Lung (tissue), 12 donors: ENCODE data around the gene ASH1L. TPM values are rescaled to one million over a fixed set of nuclear protein-coding genes. Genes with fewer than 3 reads are reported as not detected.

Experiments used
- ATAC-seq: fragments of 200-7000 bp; cut with Tn5 transposase; one replicate; pipeline ENCODE4 v1.9.1; 2020; ENCODE audit warnings: moderate number of reproducible peaks; ENCODE audit not compliant: insufficient read depth, low FRiP score
- DNase-seq, 3 donors: peaks; one replicate each; pipeline ENCODE4 v3.0.0-alpha.2; 2013 to 2017
- H3K27ac ChIP-seq, 2 donors: one replicate each; pipeline ENCODE4 v1.5.1; 2013; ENCODE audit warnings: mild to moderate bottlenecking in 2 of 2, moderate library complexity in 2 of 2, control low read depth in 1 of 2, inconsistent platforms in 1 of 2, low read depth in 1 of 2, low read length in 1 of 2
- H3K27me3 ChIP-seq, 3 donors: one replicate each; pipeline ENCODE4 v1.5.1; 2013; ENCODE audit warnings: low read length in 2 of 3; ENCODE audit not compliant: control insufficient read depth in 3 of 3, insufficient read depth in 3 of 3
- H3K36me3 ChIP-seq, 4 donors: one replicate each; pipeline ENCODE4 v1.5.1; 2013; ENCODE audit warnings: low read length in 4 of 4, mild to moderate bottlenecking in 1 of 4, moderate library complexity in 1 of 4; ENCODE audit not compliant: control insufficient read depth in 4 of 4, insufficient read depth in 4 of 4
- H3K4me1 ChIP-seq, 5 donors: one replicate each; pipeline ENCODE4 v1.5.1; 2013; ENCODE audit warnings: low read length in 5 of 5, mild to moderate bottlenecking in 2 of 5, moderate library complexity in 1 of 5; ENCODE audit not compliant: control insufficient read depth in 5 of 5, insufficient read depth in 5 of 5
- H3K4me3 ChIP-seq: one replicate; pipeline ENCODE4 v1.5.1; 2013; ENCODE audit warnings: mild to moderate bottlenecking, control low read depth, moderate library complexity
- H3K9ac ChIP-seq, 2 donors: one replicate each; pipeline ENCODE4 v1.5.1; 2013; ENCODE audit warnings: low read length in 2 of 2, control low read depth in 1 of 2; ENCODE audit not compliant: insufficient read depth in 1 of 2
- H3K9me3 ChIP-seq, 4 donors: one replicate each; pipeline ENCODE4 v1.5.1; 2013; ENCODE audit warnings: low read length in 3 of 4, mild to moderate bottlenecking in 1 of 4, moderate library complexity in 1 of 4; ENCODE audit not compliant: control insufficient read depth in 4 of 4, insufficient read depth in 3 of 4
- CTCF ChIP-seq: IDR thresholded peaks from 2 replicates; pipeline ENCODE4 v1.5.1; 2012; ENCODE audit warnings: mild to moderate bottlenecking; ENCODE audit errors: control extremely low read depth, extremely low read depth
- WGBS, 2 donors: extraction: QIAGEN DNeasy Blood & Tissue Kit; methylation state at CpG; one replicate each; pipeline ENCODE4 v1.1.7; 2013; 5-methylcytosine and 5-hydroxymethylcytosine counted together
- polyA plus RNA-seq, 2 donors: library from polyadenylated mRNA; stranded (reverse); fragments of 200-250 nt; gene quantifications; one replicate each; pipeline ENCODE4 v1.2.1, GENCODE V29; 2013
- total RNA-seq, 2 donors: library from RNA; depleted of rRNA in 1 of 2; stranded (reverse); fragments of >200 nt in 1 of 2; gene quantifications; one replicate each; pipeline ENCODE4 v1.2.1, GENCODE V29; 2014 to 2021
- donor health status: control.
- donor health status: control.
- donor health status: Bipolar disorder and iron deficiency.
- donor health status: healthy.
- donor health status: DM: yes; HTN: yes; CAD: no.

ASH1L gene
- total and polyA plus RNA-seq, 4 donors, result 8.1 to 92.5 (median 27.5) TPM

- H3K36me3 ChIP-seq, result peaks cover 0 to 3% (median 0%) of the 10 kb centered on the region in 4 donors
- TF ChIP-seq CTCF, result no peak
- ATAC-seq (no peak), DNase-seq (no peak)
- no peak overlapping the region for H3K4me3 ChIP-seq
- no peaks in the 10 kb centered on the region for H3K9me3 ChIP-seq
- H3K27ac ChIP-seq, result no peak overlapping the region
- H3K4me1 ChIP-seq, result peaks cover 0 to 9% (median 0%) of the 10 kb centered on the region in 5 donors
- 92 to 94% methylated on average over 2 of the region's 2 CpGs for WGBS, 2 donors
- H3K9ac ChIP-seq, result no peak overlapping the region
- no peaks in the 10 kb centered on the region for H3K27me3 ChIP-seq
Observed at GRCh38 chr1:155522069-155522468, 40.5 kb downstream of the ASH1L start.

- Histone ChIP-seq H3K9ac (no peak overlapping the region), H3K27ac (no peak overlapping the region), H3K4me3 (no peak overlapping the region), H3K36me3 (peaks cover 0 to 4% (median 0%) of the 10 kb centered on the region in 4 donors), H3K4me1 (peaks cover 0 to 7% (median 0%) of the 10 kb centered on the region in 5 donors), H3K27me3 (no peaks in the 10 kb centered on the region), H3K9me3 (no peaks in the 10 kb centered on the region)
- DNase-seq (no peak), ATAC-seq (no peak)
- no peak for TF ChIP-seq CTCF
- 18 to 50% methylated on average over 4 of the region's 4 CpGs for WGBS, 2 donors
Observed at GRCh38 chr1:155518484-155518883, 44.1 kb downstream of the ASH1L start.

GRCh38 chr1:155514582-155515187 is 47.9 kb downstream of the ASH1L start:
- H3K36me3 ChIP-seq, result peaks cover 0 to 3% (median 0%) of the 10 kb centered on the region in 4 donors
- H3K9me3 ChIP-seq, result no peaks in the 10 kb centered on the region
- no peak overlapping the region for H3K9ac ChIP-seq
- H3K4me3 ChIP-seq, result no peak overlapping the region
- WGBS, 2 donors, result 59 to 77% methylated on average over 14 of the region's 14 CpGs
- peaks cover 0 to 6% (median 0%) of the 10 kb centered on the region in 5 donors for H3K4me1 ChIP-seq
- H3K27me3 ChIP-seq, result no peaks in the 10 kb centered on the region
- H3K27ac ChIP-seq, result no peak overlapping the region
- ATAC-seq (no peak), DNase-seq (no peak)
- no peak for TF ChIP-seq CTCF
